Ovary (tissue), 10 donors: ENCODE data around the gene MIS12. TPM values are rescaled to one million over a fixed set of nuclear protein-coding genes. Genes with fewer than 3 reads are reported as not detected.

Experiments used
- DNase-seq, 5 donors: peaks; one replicate each; pipeline ENCODE4 v3.0.0-alpha.2; 2019 to 2020
- H3K27ac ChIP-seq, 2 donors: fragments of 200-600 bp; one replicate each; pipeline versions ENCODE4 v1.5.1 to v1.8.0; 2019 to 2022
- H3K27me3 ChIP-seq: fragments of 200-600 bp; one replicate; pipeline ENCODE4 v1.8.0; 2022
- H3K36me3 ChIP-seq: fragments of 200-600 bp; sonication (generic); one replicate; pipeline ENCODE4 v1.5.1; 2019
- H3K4me1 ChIP-seq: one replicate; pipeline ENCODE4 v1.8.1; 2013; ENCODE audit warnings: mild to moderate bottlenecking, moderate library complexity; ENCODE audit not compliant: insufficient read depth
- H3K4me3 ChIP-seq: fragments of 200-600 bp; sonication (generic); one replicate; pipeline ENCODE4 v1.5.1; 2017
- H3K9me3 ChIP-seq, 2 donors: fragments of 200-600 bp in 1 of 2; sonication (generic) in 1 of 2; one replicate each; pipeline versions ENCODE4 v1.5.1 to v1.8.1; 2013 to 2019; ENCODE audit warnings: mild to moderate bottlenecking in 1 of 2, moderate library complexity in 1 of 2
- EP300 ChIP-seq: sonication (generic); formaldehyde crosslinking; IDR thresholded peaks from one replicate; pipeline ENCODE4 v1.6.1; 2017; ENCODE audit warnings: antibody characterized with exemption
- POLR2A ChIP-seq: fragments of 450-650 bp; IDR thresholded peaks from one replicate; pipeline ENCODE4 v1.6.1; 2017; ENCODE audit warnings: antibody characterized with exemption, mild to moderate bottlenecking, moderate library complexity
- WGBS, 3 donors: extraction: QIAGEN DNeasy Blood & Tissue Kit in 1 of 3; methylation state at CpG; one replicate each; pipeline versions ENCODE4 v1.1.5 to v1.1.7; 2013 to 2017; 5-methylcytosine and 5-hydroxymethylcytosine counted together
- intact Hi-C, 4 donors: fragments of 100-400 bp; cut with DNase I; formaldehyde crosslinking; loops; one replicate each; pipeline versions ENCODE4 v1.11.0 to v1.15.1; 2022 to 2023
- long read RNA-seq, 3 donors: library from polyadenylated mRNA in 2 of 3; unstranded in 2 of 3; transcript quantifications; one replicate each; pipeline ENCODE4 v2.0.0 and lab custom pipeline, GENCODE V29; 2021 to 2026
- polyA plus RNA-seq, 2 donors: library from polyadenylated mRNA; stranded (reverse); fragments of 200-250 nt in 1 of 2; fragments of 350-450 nt in 1 of 2; fragmentation: Illumina TruSeq in 1 of 2; extraction: RNeasy Lipid Tissue Mini Kit (QIAGEN cat#74804) in 1 of 2; gene quantifications; one replicate each; pipeline ENCODE4 v1.2.3, GENCODE V29; 2013 to 2014
- total RNA-seq, 7 donors: library from RNA; depleted of rRNA in 2 of 7; stranded (reverse); fragments of >200 nt in 2 of 7; fragmentation: NEBNext Ultra II Directional in 3 of 7; extraction: Animal tissue kit (Norgen Biotek cat#: 25700) in 3 of 7; gene quantifications; one replicate each; pipeline versions ENCODE4 v1.1.0 to v1.2.4, GENCODE V29; 2016 to 2023
- TF ChIP-seq, protein P1 (sequence below), 3 donors: fragments of 450-650 bp in 2 of 3; fragments of 200-600 bp in 1 of 3; IDR thresholded peaks; one replicate each; pipeline versions ENCODE4 v1.5.1 to v1.8.0; 2016 to 2022; ENCODE audit warnings: antibody characterized with exemption in 3 of 3, mild to moderate bottlenecking in 1 of 3
- donor health status: DM: no; HTN: no; CAD: no; lungs with moderate emphysema.
- donor health status: DM: no; HTN: no; CAD: no.
- donor health status: Bipolar disorder and iron deficiency.
- donor health status: DM: yes; HTN: yes; CAD: no.
- donor health status: DM: no; HTN: no; CAD: no.
- donor health status: DM: yes; HTN: yes; CAD: no.

Gene MIS12, protein sequence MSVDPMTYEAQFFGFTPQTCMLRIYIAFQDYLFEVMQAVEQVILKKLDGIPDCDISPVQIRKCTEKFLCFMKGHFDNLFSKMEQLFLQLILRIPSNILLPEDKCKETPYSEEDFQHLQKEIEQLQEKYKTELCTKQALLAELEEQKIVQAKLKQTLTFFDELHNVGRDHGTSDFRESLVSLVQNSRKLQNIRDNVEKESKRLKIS
- total RNA-seq, result 10 to 100 TPM in 6 of 7 donors, 1 to 10 TPM in 1; 9.3 to 19.8 (median 16.4) TPM
- polyA plus RNA-seq, result 10 to 100 TPM; 11.6 to 15.7 TPM
- long read RNA-seq, donor 1, transcript MIS12-202 (2 exons, 2,204 nt), result major isoform, 23 of 48 reads
- long read RNA-seq, donor 1, transcript MIS12-205 (2 exons, 551 nt), result minor isoform, 12 of 48 reads
- long read RNA-seq, donor 1, partial matches to known transcripts, result 5 of 48 reads
- long read RNA-seq, donor 1, other reads (novel, unspliced or antisense), result 5 of 48 reads
- long read RNA-seq, donor 2, partial matches to known transcripts, result 47 of 57 reads
- long read RNA-seq, donor 2, other reads (novel, unspliced or antisense), result 6 of 57 reads
- long read RNA-seq, donor 3, transcript MIS12-202 (2 exons, 2,204 nt), result major isoform, 11 of 21 reads
- long read RNA-seq, donor 3, partial matches to known transcripts, result 3 of 21 reads
- long read RNA-seq, donor 3, other reads (novel, unspliced or antisense), result 4 of 21 reads

DNA sequence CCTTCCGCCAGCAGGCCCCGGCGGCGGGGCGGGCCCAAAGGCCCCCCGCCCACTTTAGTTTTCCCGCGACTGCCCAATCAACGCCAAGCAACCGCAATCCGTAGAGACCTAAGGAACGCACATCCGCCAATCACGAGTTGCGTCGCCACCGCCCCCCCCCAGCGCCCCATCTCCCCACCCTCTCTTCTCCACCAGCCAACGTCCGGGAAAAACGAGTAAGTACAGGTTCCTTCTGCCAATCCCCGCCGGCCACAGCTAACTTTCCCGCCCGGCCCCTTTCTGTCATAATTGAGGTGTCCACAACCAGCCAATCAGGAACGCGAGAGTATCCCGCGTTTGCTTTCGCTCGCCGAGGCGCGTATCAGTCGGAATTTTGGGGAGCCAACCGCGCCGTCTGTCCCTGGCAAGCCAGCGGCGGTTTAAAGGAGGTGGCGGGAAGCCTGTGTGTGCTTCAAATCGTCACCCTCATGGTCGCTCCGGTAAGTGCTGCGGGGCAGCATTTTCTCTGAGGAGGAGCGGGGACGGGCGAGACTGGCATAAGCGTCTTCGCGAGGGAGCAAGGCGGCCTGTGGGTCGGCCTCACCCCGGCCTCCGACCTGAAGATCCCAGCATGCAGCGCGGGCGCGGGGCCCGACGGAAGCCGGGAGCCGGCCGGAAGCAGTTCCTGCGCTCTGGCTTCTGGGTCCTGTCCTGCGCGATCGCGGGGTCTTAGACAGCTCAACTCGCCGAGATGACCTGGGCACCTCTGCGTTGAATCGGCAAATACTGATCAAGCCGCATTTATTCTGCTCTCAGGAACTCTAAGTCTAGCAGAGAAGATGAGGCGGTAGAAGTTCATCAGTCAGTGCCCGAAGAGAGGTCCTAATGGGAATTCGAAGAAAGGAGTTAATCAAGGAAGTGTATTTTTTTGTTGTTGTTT lies at the start of gene MIS12:
Gene MIS12 (plus strand): TSS at position 361 of the 919 bp plus-strand sequence. CDS start 2,297 bp downstream, outside the sequence.
- 0 to 1% (median 0%) methylated on average over 72 to 77 of the region's 77 CpGs for WGBS, 3 donors

DNA sequence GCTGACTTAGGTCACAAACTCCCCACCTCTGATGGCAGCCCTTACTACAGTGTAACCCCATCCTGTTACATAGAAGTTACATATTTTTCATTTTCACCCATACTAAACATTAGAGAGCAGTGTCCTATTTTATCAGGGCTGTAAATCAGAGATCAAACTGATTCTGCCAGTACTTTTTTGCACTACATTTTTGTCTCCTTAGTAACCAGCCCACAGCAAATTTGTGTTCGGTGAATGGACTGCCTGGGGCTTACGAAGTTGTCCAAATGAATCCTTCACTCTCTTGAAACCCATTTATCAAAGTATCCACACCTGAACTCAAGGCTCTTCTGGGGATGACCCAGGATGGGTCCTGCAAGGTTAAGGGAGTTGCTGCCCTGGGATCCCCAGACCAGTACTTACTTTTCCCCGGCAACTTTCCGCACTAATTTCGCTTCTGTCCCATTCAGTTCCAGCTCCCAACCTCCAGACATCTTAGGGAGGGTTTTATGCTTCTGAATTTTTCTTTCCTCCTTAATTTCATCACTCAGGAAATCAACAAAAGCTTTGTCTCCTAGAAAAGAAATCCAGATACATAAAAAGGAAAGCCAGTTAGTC lies 48.5 kb upstream of the MIS12 start:
- intact Hi-C loops, result no loop called here
- no peaks in the 10 kb centered on the region for H3K9me3 ChIP-seq
- peak overlapping the region; percentile 75 for H3K4me3 ChIP-seq
- TF ChIP-seq, protein P1, sequence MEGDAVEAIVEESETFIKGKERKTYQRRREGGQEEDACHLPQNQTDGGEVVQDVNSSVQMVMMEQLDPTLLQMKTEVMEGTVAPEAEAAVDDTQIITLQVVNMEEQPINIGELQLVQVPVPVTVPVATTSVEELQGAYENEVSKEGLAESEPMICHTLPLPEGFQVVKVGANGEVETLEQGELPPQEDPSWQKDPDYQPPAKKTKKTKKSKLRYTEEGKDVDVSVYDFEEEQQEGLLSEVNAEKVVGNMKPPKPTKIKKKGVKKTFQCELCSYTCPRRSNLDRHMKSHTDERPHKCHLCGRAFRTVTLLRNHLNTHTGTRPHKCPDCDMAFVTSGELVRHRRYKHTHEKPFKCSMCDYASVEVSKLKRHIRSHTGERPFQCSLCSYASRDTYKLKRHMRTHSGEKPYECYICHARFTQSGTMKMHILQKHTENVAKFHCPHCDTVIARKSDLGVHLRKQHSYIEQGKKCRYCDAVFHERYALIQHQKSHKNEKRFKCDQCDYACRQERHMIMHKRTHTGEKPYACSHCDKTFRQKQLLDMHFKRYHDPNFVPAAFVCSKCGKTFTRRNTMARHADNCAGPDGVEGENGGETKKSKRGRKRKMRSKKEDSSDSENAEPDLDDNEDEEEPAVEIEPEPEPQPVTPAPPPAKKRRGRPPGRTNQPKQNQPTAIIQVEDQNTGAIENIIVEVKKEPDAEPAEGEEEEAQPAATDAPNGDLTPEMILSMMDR (IDR thresholded peaks at IDR 0.05), result no peak
- TF ChIP-seq EP300 (no peak), POLR2A (no peak)
- DNase-seq, result no peak
- 44 to 52% (median 46%) methylated on average over 5 of the region's 5 CpGs for WGBS, 3 donors
- H3K27ac ChIP-seq, result no peak overlapping the region
- no peaks in the 10 kb centered on the region for H3K36me3 ChIP-seq
- H3K4me1 ChIP-seq, result peaks cover 2% of the 10 kb centered on the region
- H3K27me3 ChIP-seq, result no peaks in the 10 kb centered on the region

More for the DNA sequence above, at the start of gene MIS12:
- Histone ChIP-seq H3K36me3 (no peaks in the 10 kb centered on the region), H3K27me3 (no peaks in the 10 kb centered on the region), H3K4me3 (peak within 1 kb of the TSS; percentile 80), H3K27ac (peak within 1 kb of the TSS; percentile 96 to 99), H3K4me1 (peaks cover 10% of the 10 kb centered on the region), H3K9me3 (no peaks in the 10 kb centered on the region)
- DNase-seq, result peak; percentile 95 to 99 (median 98)
- intact Hi-C loops, result no loop called here
- TF ChIP-seq POLR2A (peak; percentile 81), EP300 (peak; percentile 38)
- TF ChIP-seq, protein P1 (IDR thresholded peaks at IDR 0.05), result peak in 2 of 3 donors; percentile 13 to 23

- intact Hi-C loops, result no loop called here
- Histone ChIP-seq H3K4me1 (peaks cover 2% of the 10 kb centered on the region), H3K9me3 (no peaks in the 10 kb centered on the region), H3K27me3 (no peaks in the 10 kb centered on the region), H3K4me3 (peak within 1 kb of the TSS; percentile 75), H3K27ac (peak within 1 kb of the TSS in 1 of 2 donors; percentile 55), H3K36me3 (no peaks in the 10 kb centered on the region)
- peak; percentile 83 to 96 (median 93) for DNase-seq
- WGBS, 3 donors, result 0 to 1% (median 0%) methylated on average over 55 to 75 of the region's 75 CpGs
- TF ChIP-seq EP300, result no peak
- peak; percentile 38 for TF ChIP-seq POLR2A
- TF ChIP-seq, protein P1 (IDR thresholded peaks at IDR 0.05), result peak; percentile 95 to 100 (median 96)
Observed at GRCh38 chr17:5438716-5439445, 47.5 kb upstream of the MIS12 start, which contains the start of gene C1QBP. TSS of gene C1QBP (minus strand) at chr17:5439155. CDS start at chr17:5439073, 82 bp downstream.
